Cardiac muscle cell (in vitro differentiated cells and primary cell): ENCODE results near the gene GIPC3. TPM values are rescaled to one million over a fixed set of nuclear protein-coding genes. Genes with fewer than 3 reads are reported as not detected.

Source experiments
- DNase-seq, 2 donors: peaks; one replicate each; pipeline versions ENCODE4 v3.0.0 to v3.0.0-alpha.2; 2010 to 2017; ENCODE audit warnings: low read depth in 1 of 2, low spot score in 1 of 2
- H3K27ac ChIP-seq: fragments of 200-600 bp; sonication (generic); 2 replicates; pipeline ENCODE4 v1.5.1; 2016
- H3K27me3 ChIP-seq: fragments of 200-600 bp; sonication (generic); 2 replicates; pipeline ENCODE4 v1.6.0; 2016; ENCODE audit warnings: control low read depth
- H3K36me3 ChIP-seq: fragments of 200-600 bp; sonication (generic); 2 replicates; pipeline ENCODE4 v1.5.1; 2016; ENCODE audit warnings: control low read depth
- H3K4me1 ChIP-seq: fragments of 200-600 bp; sonication (generic); 2 replicates; pipeline ENCODE4 v1.8.1; 2017; ENCODE audit warnings: low read depth, mild to moderate bottlenecking, mixed run types
- H3K4me3 ChIP-seq: fragments of 200-600 bp; sonication (generic); 2 replicates; pipeline ENCODE4 v1.5.1; 2016; ENCODE audit warnings: mild to moderate bottlenecking
- H3K9me3 ChIP-seq: fragments of 200-600 bp; sonication (generic); 2 replicates; pipeline ENCODE4 v1.5.1; 2017; ENCODE audit warnings: low read depth, mild to moderate bottlenecking, control low read depth
- polyA plus RNA-seq: library from polyadenylated mRNA; unstranded; fragments of >200 nt; fragmentation: Nextera tagmentation; extraction: Ambion mirVana; gene quantifications from 2 replicates; pipeline ENCODE4 v1.2.1, GENCODE V29; 2016
- total RNA-seq: library from RNA; depleted of rRNA; stranded (reverse); fragments of >200 nt; gene quantifications from 2 replicates; pipeline ENCODE4 v1.2.3, GENCODE V29; 2016
- TF ChIP-seq, protein P1 (sequence below): IDR thresholded peaks from 2 replicates; pipeline ENCODE4 v1.5.1; 2012; ENCODE audit warnings: low read depth, mild to moderate bottlenecking, low read length

The GIPC3 gene
- total and polyA plus RNA-seq, 2 experiments from 2014 or later: 0.13 to 0.54 TPM

DNA sequence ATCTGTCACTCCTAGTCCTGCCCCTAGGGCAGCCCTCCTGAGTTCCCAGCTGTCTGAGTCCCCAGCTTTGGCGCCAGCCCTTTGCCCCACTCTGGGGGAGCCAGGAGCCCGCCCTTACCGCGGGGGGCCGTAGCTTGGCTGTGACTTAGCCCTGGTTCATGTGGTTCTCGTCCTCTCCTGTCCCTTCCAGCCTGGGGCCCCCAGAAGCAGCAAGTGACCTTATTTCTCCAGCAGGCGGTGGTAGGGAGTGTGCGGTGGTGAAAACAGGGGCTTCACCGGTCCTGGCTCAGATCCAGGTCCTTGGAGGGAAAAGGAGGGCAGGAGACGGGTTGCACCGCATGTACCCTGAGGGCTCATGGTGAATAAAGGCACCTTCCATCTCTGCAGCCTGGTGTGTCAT lies 7.9 kb downstream of the GIPC3 start:
- Histone ChIP-seq H3K27me3 (peaks cover 9% of the 10 kb centered on the region), H3K9me3 (no peaks in the 10 kb centered on the region), H3K27ac (no peak overlapping the region), H3K4me1 (no peaks in the 10 kb centered on the region), H3K4me3 (no peak overlapping the region), H3K36me3 (no peaks in the 10 kb centered on the region)
- no peak for DNase-seq
- TF ChIP-seq, protein P1, sequence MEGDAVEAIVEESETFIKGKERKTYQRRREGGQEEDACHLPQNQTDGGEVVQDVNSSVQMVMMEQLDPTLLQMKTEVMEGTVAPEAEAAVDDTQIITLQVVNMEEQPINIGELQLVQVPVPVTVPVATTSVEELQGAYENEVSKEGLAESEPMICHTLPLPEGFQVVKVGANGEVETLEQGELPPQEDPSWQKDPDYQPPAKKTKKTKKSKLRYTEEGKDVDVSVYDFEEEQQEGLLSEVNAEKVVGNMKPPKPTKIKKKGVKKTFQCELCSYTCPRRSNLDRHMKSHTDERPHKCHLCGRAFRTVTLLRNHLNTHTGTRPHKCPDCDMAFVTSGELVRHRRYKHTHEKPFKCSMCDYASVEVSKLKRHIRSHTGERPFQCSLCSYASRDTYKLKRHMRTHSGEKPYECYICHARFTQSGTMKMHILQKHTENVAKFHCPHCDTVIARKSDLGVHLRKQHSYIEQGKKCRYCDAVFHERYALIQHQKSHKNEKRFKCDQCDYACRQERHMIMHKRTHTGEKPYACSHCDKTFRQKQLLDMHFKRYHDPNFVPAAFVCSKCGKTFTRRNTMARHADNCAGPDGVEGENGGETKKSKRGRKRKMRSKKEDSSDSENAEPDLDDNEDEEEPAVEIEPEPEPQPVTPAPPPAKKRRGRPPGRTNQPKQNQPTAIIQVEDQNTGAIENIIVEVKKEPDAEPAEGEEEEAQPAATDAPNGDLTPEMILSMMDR: no peak

DNA sequence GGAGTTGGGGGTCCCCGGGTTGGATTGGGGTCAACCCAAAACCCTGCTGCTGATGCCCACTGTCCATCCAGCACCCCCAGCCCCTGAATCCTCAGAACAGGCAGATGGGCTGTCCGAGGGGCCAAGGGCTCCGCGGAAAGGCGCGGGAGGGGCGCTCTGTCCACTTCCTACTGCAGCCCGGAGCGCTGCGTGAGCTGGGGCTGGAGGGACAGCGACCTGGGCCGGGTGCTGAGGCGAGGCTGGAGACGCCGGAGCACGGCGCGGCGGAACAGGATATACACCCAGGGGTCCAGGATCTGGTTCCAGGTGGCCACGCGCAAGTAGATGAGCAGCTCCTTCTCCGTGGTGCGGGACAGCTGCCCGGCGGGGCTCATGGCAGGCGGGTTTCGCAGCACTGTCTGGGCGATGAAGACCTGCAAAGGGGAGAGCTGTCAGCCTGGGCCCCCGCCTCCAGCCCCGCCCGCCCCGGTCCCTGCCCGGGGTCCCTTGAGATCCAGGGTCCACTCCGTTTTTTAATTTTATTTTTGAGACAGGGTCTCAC lies 10.3 kb downstream of the GIPC3 start:
- TF ChIP-seq, protein P1: no peak
- Histone ChIP-seq H3K4me1 (no peaks in the 10 kb centered on the region), H3K27ac (no peak overlapping the region), H3K36me3 (no peaks in the 10 kb centered on the region), H3K4me3 (no peak overlapping the region), H3K27me3 (peaks cover 9% of the 10 kb centered on the region), H3K9me3 (no peaks in the 10 kb centered on the region)
- DNase-seq: no peak

DNA sequence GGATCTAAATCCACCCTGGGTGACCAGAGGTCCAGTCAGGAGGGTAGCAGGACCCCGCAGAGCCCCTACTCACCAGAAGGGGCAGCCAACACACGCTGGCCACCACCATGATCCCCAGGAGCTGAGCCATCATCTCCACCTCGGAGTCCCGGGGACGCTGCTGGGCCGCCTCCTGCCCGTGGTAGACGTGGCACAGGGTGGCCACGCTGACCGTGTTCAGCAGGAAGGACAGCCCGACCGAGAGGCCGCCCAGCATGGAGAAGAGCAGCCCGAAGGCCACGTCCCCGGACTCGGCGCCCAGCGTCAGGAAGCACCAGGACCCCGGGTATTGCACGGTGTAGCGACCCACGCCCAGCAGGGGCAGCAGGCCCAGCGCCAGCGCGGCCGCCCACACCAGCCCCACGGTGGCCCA lies 14.5 kb downstream of the GIPC3 start:
- DNase-seq: no peak
- no peaks in the 10 kb centered on the region for H3K9me3 ChIP-seq
- TF ChIP-seq, protein P1: peak; percentile 24

DNA sequence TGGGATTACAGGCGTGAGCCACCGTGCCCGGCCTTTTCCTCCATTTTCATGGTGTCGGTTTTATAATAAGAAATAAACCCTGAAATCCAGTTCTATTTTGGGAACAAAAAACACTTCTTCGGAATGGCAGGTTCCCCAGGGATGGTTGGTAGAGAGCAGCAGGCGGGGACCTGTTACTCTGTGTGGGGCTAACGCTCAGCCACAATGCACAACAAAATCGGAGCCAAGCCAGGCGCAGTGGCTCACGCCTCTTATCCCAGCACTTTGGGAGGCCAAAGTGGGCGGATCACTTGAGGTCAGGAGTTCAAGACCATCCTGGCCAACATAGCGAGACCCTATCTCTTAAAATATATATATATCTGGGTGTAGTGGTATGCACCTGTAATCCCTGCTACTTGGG lies 15.7 kb downstream of the GIPC3 start:
- no peaks in the 10 kb centered on the region for H3K36me3 ChIP-seq
- no peak overlapping the region for H3K4me3 ChIP-seq
- H3K4me1 ChIP-seq: no peaks in the 10 kb centered on the region
- no peak for DNase-seq
- no peak overlapping the region for H3K27ac ChIP-seq
- peaks cover 8% of the 10 kb centered on the region for H3K27me3 ChIP-seq
- TF ChIP-seq, protein P1: no peak
- no peaks in the 10 kb centered on the region for H3K9me3 ChIP-seq

More for the DNA sequence above, 14.5 kb downstream of the GIPC3 start:
- Histone ChIP-seq H3K27ac (no peak overlapping the region), H3K4me1 (no peaks in the 10 kb centered on the region), H3K4me3 (no peak overlapping the region), H3K36me3 (no peaks in the 10 kb centered on the region), H3K27me3 (no peaks in the 10 kb centered on the region)

DNA sequence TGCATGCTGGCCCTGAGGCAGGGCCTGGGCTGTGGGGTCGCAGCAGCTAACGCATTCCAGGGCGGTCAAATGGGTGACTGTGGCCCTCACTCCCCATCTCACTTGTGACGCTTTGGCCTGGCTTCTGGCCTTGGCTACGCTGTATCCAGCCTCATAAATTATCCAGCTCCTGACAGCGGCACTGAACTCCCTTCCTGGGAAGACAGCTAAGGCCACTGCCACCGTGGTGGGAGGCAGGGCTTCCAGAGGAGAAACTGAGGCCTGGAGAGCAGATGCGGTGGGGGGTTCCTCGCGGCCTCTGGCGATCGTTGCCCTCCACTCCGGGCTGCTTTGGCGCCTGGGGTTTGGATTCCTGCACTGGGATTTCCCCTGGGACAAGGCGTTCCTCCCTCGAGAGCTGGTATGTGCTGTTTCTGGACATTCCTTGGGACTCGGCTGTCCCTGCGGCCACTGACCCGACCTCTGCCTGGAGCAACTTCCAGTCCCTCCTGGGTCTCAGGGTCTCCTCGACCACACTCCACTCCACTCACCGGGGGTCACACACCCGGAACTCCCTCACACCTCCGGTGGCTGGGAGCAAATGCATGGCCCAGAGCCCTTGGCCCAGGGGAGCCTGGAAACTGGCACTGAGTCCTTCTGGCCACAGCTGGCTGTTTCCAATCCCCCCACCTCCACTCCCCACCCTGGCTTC lies 18.0 kb downstream of the GIPC3 start:
- TF ChIP-seq, protein P1: no peak
- Histone ChIP-seq H3K4me1 (peaks cover 5% of the 10 kb centered on the region), H3K36me3 (no peaks in the 10 kb centered on the region), H3K27ac (no peak overlapping the region), H3K9me3 (no peaks in the 10 kb centered on the region), H3K27me3 (peaks cover 16% of the 10 kb centered on the region), H3K4me3 (no peak overlapping the region)
- no peak for DNase-seq
